Activated naive CD4-positive, alpha-beta T cell treated with anti-CD3 and anti-CD28 coated beads, Interleukin-2, amount 10 ng/mL, durations not matched to agents 7 days and 5 days (primary cell): ENCODE results near the gene SPATA32.
"Not testable (repeated sequence)": the region's sequence is repeated elsewhere in the genome, so short reads cannot be mapped to it uniquely, and the experiment has no call there.

Experiments used
- CTCF ChIA-PET: fragments of 350-600 bp; sonication (Branson Sonifier 250); formaldehyde crosslinking; loops from one replicate; lab custom pipeline; 2021; ENCODE audit warnings: antibody characterized with exemption; lab: Charles Lee
- DNase-seq: peaks from one replicate; pipeline ENCODE4 v3.0.0-alpha.2; 2020
- H3K27ac Mint-ChIP-seq: one replicate; pipeline ENCODE4 v1.8.0; 2021; ENCODE audit warnings: mild to moderate bottlenecking, moderate library complexity, mixed read lengths
- H3K27me3 Mint-ChIP-seq: one replicate; pipeline ENCODE4 v1.8.0; 2021; ENCODE audit warnings: mild to moderate bottlenecking, mixed read lengths
- H3K36me3 Mint-ChIP-seq: one replicate; pipeline ENCODE4 v1.8.0; 2021; ENCODE audit warnings: mixed read lengths
- H3K4me1 Mint-ChIP-seq: one replicate; pipeline ENCODE4 v1.8.0; 2021; ENCODE audit warnings: mixed read lengths
- H3K4me3 Mint-ChIP-seq: one replicate; pipeline ENCODE4 v1.8.0; 2021; ENCODE audit warnings: mild to moderate bottlenecking, moderate library complexity, mixed read lengths
- H3K9me3 Mint-ChIP-seq: one replicate; pipeline ENCODE4 v1.8.0; 2021; ENCODE audit warnings: mixed read lengths

Gene SPATA32, protein sequence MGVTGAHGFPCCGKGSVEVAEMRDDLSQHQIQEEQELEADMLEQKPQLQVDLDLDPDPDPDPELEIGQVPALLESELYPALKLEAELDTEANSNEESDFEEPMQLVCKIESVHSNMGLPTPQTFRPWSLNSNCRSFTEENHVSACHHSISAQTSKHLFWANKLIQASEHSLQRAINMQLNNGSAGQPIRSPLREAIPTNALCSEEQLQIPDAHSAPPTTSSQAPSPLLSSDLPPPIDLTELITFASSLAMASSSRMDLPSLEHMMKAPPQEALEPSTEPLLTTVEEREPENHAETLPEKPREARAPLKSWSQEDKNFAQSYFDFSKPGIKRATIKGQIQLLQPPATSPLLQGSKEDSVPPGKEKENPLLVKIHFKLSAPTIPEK

DNA sequence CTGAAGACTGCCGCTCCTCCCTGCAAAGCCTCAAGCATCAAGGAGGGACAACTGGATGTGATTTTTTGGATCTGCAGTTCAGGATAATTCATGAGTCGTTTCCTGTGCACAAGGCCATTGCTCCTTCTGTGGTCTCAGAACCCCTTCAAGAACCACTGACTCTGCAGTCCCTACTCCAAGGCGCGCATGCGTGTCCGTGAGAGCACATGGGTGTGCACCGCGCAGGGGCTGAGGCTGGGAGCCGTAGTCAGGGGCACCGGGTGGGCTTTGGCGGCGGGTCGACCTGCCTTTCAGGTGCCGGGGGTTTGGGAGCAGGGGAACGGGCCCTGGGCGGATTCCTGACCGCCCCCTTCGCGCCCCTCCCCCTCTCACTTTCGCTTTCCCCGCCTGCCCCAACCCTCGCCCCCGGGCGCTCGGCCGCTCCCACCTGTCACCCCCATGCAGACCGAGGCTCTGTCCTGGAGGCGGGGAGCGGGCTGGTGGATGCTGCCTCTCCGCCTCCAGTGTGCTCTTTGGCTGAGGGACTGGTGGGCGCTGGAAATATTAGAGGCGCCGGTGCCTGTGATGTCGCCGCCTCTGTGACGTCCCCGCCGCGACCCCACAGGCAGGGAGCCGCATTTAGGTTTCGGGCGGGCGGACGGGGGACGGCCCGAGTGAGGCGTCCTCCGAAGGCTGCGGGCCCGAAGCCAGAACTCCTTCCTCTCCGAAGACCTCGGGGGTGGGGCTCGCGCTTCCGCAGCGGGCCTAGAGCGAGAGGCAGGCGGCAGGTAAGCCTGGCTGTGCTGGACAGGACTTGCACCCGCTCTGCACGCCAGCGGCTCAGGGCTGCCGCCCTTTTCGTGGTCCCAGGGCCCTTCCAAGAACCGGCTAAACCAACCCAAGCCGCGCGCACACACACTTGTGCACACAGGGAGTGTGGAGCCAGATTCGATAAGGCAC is at the start of gene SPATA32:
SPATA32 (minus strand) TSS at position 518 of the 939 bp plus-strand sequence; CDS start at position 440, 78 bp downstream.
- H3K27me3 Mint-ChIP-seq = no peaks in the 10 kb centered on the region
- CTCF ChIA-PET = no interaction called here
- H3K4me1 Mint-ChIP-seq = peaks cover 29% of the 10 kb centered on the region
- peak; percentile 80 for DNase-seq
- peak within 1 kb of the TSS; percentile 70 for H3K4me3 Mint-ChIP-seq
- peaks cover 19% of the 10 kb centered on the region for H3K36me3 Mint-ChIP-seq
- no peaks in the 10 kb centered on the region for H3K9me3 Mint-ChIP-seq
- peak within 1 kb of the TSS; percentile 81 for H3K27ac Mint-ChIP-seq

DNA sequence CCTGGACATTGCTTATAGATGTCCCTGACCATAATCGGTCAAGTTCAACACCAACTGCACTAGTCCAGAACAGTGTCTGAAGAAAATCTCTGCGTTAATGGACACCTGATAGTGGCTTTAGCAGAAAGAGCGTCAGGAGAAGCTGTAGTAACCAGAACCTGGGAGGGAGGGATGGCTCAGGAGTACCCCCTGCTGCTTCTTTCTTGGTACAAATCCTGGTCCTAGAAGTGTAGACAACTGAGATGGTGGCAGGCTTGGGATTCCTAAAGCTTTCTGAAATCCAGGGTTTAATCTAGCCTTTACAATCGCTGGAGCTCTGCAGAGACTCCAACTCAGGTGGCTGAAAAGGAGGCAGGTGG is 49.5 kb upstream of the SPATA32 start:
- CTCF ChIA-PET = interaction anchor here (0.6 to 8.3 kb wide), 9 partner anchors 9 to 91 kb away, joined by 3 to 70 read pairs (median 9); no protein-coding TSS in a partner anchor
- no peak for DNase-seq
- H3K9me3 Mint-ChIP-seq = no peaks in the 10 kb centered on the region
- peak overlapping the region; percentile 96 for H3K27ac Mint-ChIP-seq
- peaks cover 81% of the 10 kb centered on the region for H3K4me1 Mint-ChIP-seq
- peaks cover 71% of the 10 kb centered on the region for H3K36me3 Mint-ChIP-seq
- no peaks in the 10 kb centered on the region for H3K27me3 Mint-ChIP-seq
- peak overlapping the region; percentile 74 for H3K4me3 Mint-ChIP-seq

DNA sequence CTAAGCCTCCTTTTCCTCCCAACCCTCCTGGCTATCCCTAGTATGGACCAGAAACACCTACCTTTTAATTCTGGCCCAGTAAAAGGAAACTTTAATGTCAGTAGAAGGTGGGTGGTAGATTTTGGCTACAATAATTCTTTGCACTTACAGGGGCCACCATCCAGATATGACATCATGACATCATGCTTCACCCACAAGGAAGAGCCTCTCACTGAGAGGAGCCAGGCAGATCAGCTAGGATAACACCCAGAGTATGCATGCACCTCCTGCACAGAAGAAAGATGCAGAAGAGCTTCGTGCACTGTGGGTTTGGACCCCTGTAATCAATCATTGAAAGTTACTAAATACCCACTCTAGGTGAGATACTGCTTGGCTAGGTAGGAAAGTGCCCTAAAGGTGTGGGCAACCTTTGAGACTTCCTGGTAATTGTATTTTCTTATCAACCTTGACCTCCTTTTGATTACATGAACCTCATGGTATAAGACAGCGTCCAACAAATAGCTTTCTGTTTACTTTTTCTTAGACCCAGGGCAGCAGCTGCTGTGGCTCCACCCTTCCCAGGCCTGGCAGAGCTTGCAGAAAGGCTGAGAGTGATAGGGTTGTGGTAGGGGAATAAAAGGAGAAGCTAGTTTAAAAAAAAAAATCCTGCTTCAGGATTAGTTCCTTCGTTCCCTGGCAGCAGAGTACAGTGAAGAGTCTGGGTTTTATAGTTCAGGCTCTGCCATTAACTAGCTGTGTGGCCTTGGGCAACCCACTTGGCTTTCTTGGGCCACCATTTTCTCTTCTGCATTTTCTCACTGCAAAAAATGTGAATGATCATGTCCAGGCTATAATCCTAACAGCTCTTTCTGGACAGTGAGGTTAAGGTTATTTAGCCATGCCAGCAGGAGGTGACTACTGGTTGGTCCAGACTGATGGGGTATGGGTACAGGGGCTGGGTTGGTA is 48.8 kb upstream of the SPATA32 start:
- H3K4me3 Mint-ChIP-seq = peak overlapping the region; percentile 74
- peaks cover 72% of the 10 kb centered on the region for H3K36me3 Mint-ChIP-seq
- peak overlapping the region; percentile 96 for H3K27ac Mint-ChIP-seq
- no peaks in the 10 kb centered on the region for H3K27me3 Mint-ChIP-seq
- DNase-seq = peak; percentile 34
- CTCF ChIA-PET = interaction anchor here (0.6 to 8.3 kb wide), 8 partner anchors 8 to 91 kb away, joined by 3 to 70 read pairs (median 10); no protein-coding TSS in a partner anchor
- peaks cover 87% of the 10 kb centered on the region for H3K4me1 Mint-ChIP-seq
- H3K9me3 Mint-ChIP-seq = no peaks in the 10 kb centered on the region

DNA sequence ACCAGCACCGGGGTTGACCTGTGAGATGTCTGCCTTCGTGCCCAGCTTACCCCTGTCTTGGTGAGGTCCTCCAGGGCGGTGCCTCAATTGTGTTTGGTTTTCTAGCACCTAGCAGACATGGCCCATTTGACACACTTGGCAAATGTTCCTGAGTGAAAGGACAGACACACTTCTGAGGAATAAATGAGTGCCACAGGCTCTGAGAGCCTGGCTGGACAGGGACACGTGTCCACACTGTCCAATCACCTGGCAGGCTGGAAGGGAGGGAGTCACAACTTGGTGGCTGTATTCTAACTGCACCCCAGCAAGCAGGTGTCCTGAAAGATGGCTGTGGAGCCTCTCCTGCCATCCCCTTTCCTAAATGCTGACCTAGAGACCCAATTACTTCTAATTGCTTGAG is 47.5 kb upstream of the SPATA32 start:
- no peaks in the 10 kb centered on the region for H3K27me3 Mint-ChIP-seq
- CTCF ChIA-PET = interaction anchor here (1.3 to 1.6 kb wide), 2 partner anchors 15 to 79 kb away, joined by 3 to 4 read pairs; no protein-coding TSS in a partner anchor
- H3K4me1 Mint-ChIP-seq = peaks cover 85% of the 10 kb centered on the region
- no peak overlapping the region for H3K27ac Mint-ChIP-seq
- no peaks in the 10 kb centered on the region for H3K9me3 Mint-ChIP-seq
- peaks cover 68% of the 10 kb centered on the region for H3K36me3 Mint-ChIP-seq
- no peak overlapping the region for H3K4me3 Mint-ChIP-seq
- DNase-seq = no peak

DNA sequence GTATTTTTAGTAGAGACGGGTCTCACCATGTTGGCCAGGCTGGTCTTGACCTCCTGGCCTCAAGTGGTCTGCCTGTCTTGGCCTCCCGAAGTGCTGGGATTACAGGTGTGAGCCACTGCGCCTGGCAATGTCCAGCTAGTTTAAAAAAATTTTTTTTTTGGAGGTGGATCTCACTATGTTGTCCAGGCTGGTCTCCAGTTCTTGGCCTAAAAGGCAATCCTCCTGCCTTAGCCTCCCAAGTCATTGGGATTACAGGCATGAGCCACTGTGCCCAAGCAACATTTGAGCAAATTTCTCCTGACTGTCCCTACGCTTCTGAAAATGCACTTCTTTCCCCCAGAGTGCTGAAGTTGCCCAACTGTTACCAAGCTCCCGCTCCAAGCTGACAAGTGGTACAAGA is 46.9 kb upstream of the SPATA32 start:
- DNase-seq = no peak
- Mint-ChIP-seq H3K4me1 (peaks cover 84% of the 10 kb centered on the region), H3K27me3 (no peaks in the 10 kb centered on the region), H3K27ac (no peak overlapping the region), H3K36me3 (peaks cover 66% of the 10 kb centered on the region), H3K4me3 (no peak overlapping the region), H3K9me3 (no peaks in the 10 kb centered on the region)
- CTCF ChIA-PET = interaction anchor here (1.3 to 2.6 kb wide), 3 partner anchors 8 to 79 kb away, joined by 3 to 10 read pairs (median 4); partner anchors contain the start of gene MAP3K14

DNA sequence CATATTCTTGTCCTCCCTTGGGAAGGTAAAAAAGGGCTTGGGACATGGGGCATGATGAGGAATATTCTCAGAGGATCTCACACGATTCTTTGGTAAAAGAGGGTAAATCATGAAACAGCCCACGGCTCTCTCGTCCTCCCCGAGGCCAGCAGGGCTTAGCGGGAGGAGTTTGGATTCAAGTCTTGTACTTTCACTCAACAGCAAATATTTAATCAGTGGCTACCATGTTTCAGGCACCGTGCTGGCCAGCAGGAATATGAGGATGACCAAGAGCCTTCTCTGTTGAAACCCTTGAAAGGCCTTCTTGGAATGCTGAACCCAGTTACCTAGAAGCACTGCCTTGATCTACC is 46.1 kb upstream of the SPATA32 start:
- peak overlapping the region; percentile 90 for H3K27ac Mint-ChIP-seq
- no peaks in the 10 kb centered on the region for H3K9me3 Mint-ChIP-seq
- H3K36me3 Mint-ChIP-seq = peaks cover 60% of the 10 kb centered on the region
- no peak for DNase-seq
- CTCF ChIA-PET = interaction anchor here (1.6 to 2.6 kb wide), 2 partner anchors 9 to 13 kb away, joined by 4 to 10 read pairs; partner anchors contain the start of gene MAP3K14
- H3K27me3 Mint-ChIP-seq = no peaks in the 10 kb centered on the region
- no peak overlapping the region for H3K4me3 Mint-ChIP-seq
- peaks cover 83% of the 10 kb centered on the region for H3K4me1 Mint-ChIP-seq

DNA sequence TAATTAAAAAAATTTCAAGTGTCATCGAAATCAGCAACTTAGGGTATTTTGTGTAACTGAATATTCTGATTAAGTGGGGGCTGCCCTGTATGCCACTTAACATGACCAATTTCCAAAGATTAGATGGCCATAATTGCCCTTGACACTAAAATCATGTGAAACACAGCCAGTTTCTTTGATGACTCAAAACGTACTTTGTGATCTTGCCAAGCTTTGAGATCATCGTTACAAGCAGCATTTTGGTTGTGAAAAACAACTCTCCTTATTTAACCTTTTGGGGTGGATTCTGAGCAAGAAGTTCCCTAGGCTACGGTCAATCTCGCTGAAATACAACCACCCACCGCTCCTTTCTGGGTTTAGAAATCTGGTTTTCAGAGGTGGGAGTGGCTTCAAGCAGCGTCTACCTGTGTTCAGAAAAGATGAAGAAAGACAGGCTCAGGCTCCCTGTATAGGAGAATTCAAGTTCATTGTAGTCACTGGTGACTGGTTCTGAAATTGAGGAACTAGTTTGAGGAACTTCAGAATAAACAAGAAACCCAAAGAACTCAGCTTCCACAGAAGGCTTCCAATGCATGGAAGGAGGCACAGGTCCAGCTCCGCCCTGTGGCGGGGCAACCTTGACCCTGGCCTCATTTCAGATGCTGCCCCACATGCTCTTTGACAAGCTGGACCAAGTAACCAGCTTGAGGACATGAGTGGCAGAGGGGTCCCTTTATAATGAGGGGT is 45.6 kb upstream of the SPATA32 start:
- H3K4me3 Mint-ChIP-seq = no peak overlapping the region
- peaks cover 63% of the 10 kb centered on the region for H3K36me3 Mint-ChIP-seq
- CTCF ChIA-PET = interaction anchor here (1.6 to 2.6 kb wide), 2 partner anchors 10 to 13 kb away, joined by 4 to 10 read pairs; partner anchors contain the start of gene MAP3K14
- no peaks in the 10 kb centered on the region for H3K9me3 Mint-ChIP-seq
- H3K27ac Mint-ChIP-seq = peak overlapping the region; percentile 90
- H3K4me1 Mint-ChIP-seq = peaks cover 83% of the 10 kb centered on the region
- no peaks in the 10 kb centered on the region for H3K27me3 Mint-ChIP-seq
- DNase-seq = peak; percentile 47

DNA sequence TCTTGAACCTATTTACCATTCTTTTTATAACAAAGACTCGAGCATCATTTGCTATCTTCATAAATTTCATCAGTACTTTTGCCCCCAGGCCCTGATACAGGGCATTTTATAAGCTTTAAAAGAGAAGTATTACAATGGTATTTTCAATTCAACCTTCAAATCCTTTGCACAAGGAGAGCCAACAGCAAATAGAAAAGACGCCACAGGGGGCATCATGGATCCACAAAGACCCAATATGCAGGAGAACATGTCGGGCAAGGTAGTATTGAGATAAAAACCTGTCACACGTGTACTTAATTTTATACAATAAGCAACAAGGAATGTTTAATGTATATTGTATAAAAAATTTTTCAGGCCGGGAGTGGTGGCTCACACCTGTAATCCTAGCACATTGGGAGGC is 44.7 kb upstream of the SPATA32 start:
- Mint-ChIP-seq H3K27ac (peak overlapping the region; percentile 29), H3K4me1 (peaks cover 82% of the 10 kb centered on the region), H3K9me3 (no peaks in the 10 kb centered on the region), H3K27me3 (no peaks in the 10 kb centered on the region), H3K4me3 (no peak overlapping the region), H3K36me3 (peaks cover 57% of the 10 kb centered on the region)
- no peak for DNase-seq
- CTCF ChIA-PET = interaction anchor here (1.6 to 2.6 kb wide), 2 partner anchors 11 to 12 kb away, joined by 4 to 10 read pairs; partner anchors contain the start of gene MAP3K14

DNA sequence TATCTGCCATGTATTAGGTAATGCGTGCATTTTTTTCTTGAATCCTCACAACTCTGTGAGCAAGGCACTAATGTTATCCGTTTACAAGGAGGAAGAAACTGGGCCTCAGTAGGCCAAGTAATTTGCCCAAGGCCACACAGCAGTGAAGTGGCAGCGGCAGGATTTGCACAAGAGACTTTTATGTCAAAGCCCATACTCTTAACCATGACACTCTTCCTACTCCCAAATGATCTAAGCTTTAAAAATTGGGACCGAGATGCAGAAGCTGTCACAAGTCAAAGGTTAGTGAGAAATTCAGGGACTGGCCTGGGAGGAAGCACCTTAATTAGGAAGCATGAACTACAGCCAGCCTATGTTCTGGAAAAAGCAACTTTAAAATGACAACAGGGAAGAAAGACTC is 44.2 kb upstream of the SPATA32 start:
- Mint-ChIP-seq H3K27ac (no peak overlapping the region), H3K4me1 (peaks cover 80% of the 10 kb centered on the region), H3K9me3 (no peaks in the 10 kb centered on the region), H3K36me3 (peaks cover 53% of the 10 kb centered on the region), H3K27me3 (no peaks in the 10 kb centered on the region), H3K4me3 (no peak overlapping the region)
- CTCF ChIA-PET = interaction anchor here (0.8 to 2.6 kb wide), 3 partner anchors 9 to 29 kb away, joined by 3 to 10 read pairs (median 7); partner anchors contain the start of gene MAP3K14
- DNase-seq = no peak

DNA sequence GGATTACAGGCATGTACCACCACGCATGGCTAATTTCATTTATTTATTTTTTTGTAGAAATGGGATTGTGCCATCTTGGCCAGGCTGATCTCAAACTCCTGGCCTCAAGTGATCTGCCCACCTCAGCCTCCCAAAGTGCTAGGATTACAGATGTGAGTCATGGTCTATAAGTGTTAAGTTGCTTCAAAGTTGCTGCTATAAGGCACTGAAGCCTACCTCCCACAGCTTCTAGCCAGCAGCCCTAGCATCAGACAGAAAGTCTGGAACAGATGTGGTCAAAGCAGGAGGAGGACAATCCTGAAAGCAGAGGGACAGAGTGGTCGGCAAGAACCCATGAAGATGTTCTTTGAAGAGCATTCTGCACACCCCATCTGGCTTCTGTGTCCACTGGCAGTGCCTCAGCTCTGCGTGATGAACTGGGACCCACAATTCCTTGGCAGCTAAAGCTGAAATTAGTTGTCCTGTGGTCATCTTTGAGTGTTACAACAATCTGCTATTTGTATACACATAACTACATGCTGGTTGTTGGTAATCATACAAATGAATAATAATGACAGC is 43.7 kb upstream of the SPATA32 start:
- H3K27ac Mint-ChIP-seq = no peak overlapping the region
- peaks cover 79% of the 10 kb centered on the region for H3K4me1 Mint-ChIP-seq
- H3K9me3 Mint-ChIP-seq = no peaks in the 10 kb centered on the region
- peaks cover 49% of the 10 kb centered on the region for H3K36me3 Mint-ChIP-seq
- no peak for DNase-seq
- no peak overlapping the region for H3K4me3 Mint-ChIP-seq
- CTCF ChIA-PET = interaction anchor here (0.8 to 1.2 kb wide), 2 partner anchors 9 to 28 kb away, joined by 3 to 7 read pairs; no protein-coding TSS in a partner anchor
- H3K27me3 Mint-ChIP-seq = no peaks in the 10 kb centered on the region

DNA sequence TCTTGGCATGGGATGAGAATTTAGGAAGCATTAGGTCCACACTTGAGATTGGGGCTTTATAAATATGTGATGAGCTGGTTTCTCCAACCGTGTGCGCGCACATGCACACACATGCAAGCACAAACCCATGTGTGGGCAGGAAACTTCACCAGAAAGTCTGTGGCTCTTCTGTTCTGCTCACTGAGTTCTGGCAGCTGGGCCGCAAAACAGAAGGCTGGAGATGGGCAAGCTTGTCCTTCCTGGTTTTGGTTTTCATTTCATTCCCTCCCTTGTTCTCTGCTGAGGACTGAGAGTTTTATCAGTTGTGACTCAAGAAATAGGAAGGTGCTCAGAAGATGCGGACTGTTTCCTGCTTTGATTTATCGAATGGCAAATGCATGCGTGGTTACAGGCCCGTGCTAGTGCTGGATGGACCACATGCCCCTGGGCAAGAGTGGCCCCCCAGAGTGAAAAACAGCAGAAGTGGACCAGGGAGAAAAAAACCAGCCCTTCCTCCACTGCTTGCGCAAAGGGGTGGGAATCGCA is 40.8 kb upstream of the SPATA32 start:
- H3K4me1 Mint-ChIP-seq = peaks cover 77% of the 10 kb centered on the region
- DNase-seq = peak; percentile 64
- H3K36me3 Mint-ChIP-seq = peaks cover 42% of the 10 kb centered on the region
- H3K27me3 Mint-ChIP-seq = no peaks in the 10 kb centered on the region
- peak overlapping the region; percentile 91 for H3K27ac Mint-ChIP-seq
- peak overlapping the region; percentile 40 for H3K4me3 Mint-ChIP-seq
- H3K9me3 Mint-ChIP-seq = no peaks in the 10 kb centered on the region
- CTCF ChIA-PET = interaction anchor here (0.9 to 4.0 kb wide), 5 partner anchors 9 to 25 kb away, joined by 3 to 19 read pairs (median 5); partner anchors contain the start of gene MAP3K14

DNA sequence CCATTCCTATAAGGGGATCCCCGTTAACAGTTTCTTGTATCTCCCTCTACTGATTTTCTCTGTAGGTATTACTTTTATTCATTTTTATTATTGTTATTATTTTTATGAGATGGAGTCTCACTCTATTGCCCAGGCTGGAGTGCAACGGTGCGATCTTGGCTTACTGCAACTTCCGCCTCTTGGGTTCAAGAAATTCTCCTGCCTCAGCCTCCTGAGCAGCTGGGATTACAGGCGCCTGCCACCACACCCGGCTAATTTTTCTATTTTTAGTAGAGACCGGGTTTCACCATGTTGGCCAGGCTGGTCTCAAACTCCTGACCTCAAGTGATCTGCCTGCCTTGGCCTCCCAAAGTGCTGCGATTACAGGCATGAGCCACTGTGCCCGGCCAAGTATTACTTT is 40.3 kb upstream of the SPATA32 start:
- CTCF ChIA-PET = interaction anchor here (0.9 to 4.0 kb wide), 4 partner anchors 9 to 25 kb away, joined by 4 to 19 read pairs (median 7); partner anchors contain the start of gene MAP3K14
- DNase-seq, H3K27ac Mint-ChIP-seq, H3K4me3 Mint-ChIP-seq, H3K27me3 Mint-ChIP-seq, H3K9me3 Mint-ChIP-seq: not testable (repeated sequence)
- Mint-ChIP-seq H3K36me3 (peaks cover 37% of the 10 kb centered on the region), H3K4me1 (peaks cover 76% of the 10 kb centered on the region)
